HK-2 (cell line): Measurements from ENCODE around the gene KRTAP12-1.
"Not testable (repeated sequence)": the region's sequence is repeated elsewhere in the genome, so short reads cannot be mapped to it uniquely, and the experiment has no call there.

Experiments used
- DNase-seq: peaks from one replicate; pipeline ENCODE4 v3.0.0-alpha.2; 2018; ENCODE audit not compliant: unreplicated experiment

KRTAP12-1 gene

GRCh38 chr21:44644878-44645277, 37.1 kb downstream of the KRTAP12-1 start:
- no peak for DNase-seq

- no peak for DNase-seq
Observed at GRCh38 chr21:44643741-44644310, 38.1 kb downstream of the KRTAP12-1 start.

GRCh38 chr21:44640761-44641160, 41.2 kb downstream of the KRTAP12-1 start:
- no peak for DNase-seq

GRCh38 chr21:44639331-44639655, 42.7 kb downstream of the KRTAP12-1 start:
- no peak for DNase-seq

- DNase-seq, result not testable (repeated sequence)
Observed at GRCh38 chr21:44638506-44639330, 43.2 kb downstream of the KRTAP12-1 start.

- DNase-seq, result not testable (repeated sequence)
Observed at GRCh38 chr21:44637851-44638348, 44.1 kb downstream of the KRTAP12-1 start.

GRCh38 chr21:44637018-44637850, 44.7 kb downstream of the KRTAP12-1 start, which contains the start of gene KRTAP10-10:
KRTAP10-10 (plus strand) TSS chr21:44637356; CDS start chr21:44637418, 62 bp downstream.
- no peak for DNase-seq

- DNase-seq, result no peak
Observed at GRCh38 chr21:44636209-44637017, 45.5 kb downstream of the KRTAP12-1 start.

- DNase-seq, result no peak
Observed at GRCh38 chr21:44632067-44632466, 49.9 kb downstream of the KRTAP12-1 start.
